ENCODE results near the gene CLCN3. TPM values are rescaled to one million over a fixed set of nuclear protein-coding genes. Genes with fewer than 3 reads are reported as not detected.
"Not testable (repeated sequence)": the region's sequence is repeated elsewhere in the genome, so short reads cannot be mapped to it uniquely, and the experiment has no call there.

CLCN3 gene
- total RNA-seq, 1 donor from 2014 or later = 31.3 TPM

DNA sequence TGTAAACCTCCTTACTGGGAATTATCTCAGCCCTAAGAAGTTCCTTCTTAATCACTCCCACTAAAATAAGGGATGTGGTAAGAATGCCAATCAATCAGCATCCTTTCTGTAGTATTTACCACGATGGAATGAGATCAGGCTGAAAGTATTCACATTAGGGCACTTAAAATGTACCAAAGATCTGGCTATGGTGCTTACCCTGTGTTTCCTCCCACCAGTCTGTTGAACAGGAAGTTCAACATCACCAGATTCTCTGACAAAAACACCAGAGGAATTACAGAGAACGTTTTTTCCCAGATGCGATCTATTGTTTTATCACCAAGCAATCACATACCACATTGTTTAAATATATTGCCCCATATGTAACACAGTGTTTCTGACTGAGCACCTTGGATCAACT, 2.1 kb upstream of the CLCN3 start:
- TF ChIP-seq, protein P1, sequence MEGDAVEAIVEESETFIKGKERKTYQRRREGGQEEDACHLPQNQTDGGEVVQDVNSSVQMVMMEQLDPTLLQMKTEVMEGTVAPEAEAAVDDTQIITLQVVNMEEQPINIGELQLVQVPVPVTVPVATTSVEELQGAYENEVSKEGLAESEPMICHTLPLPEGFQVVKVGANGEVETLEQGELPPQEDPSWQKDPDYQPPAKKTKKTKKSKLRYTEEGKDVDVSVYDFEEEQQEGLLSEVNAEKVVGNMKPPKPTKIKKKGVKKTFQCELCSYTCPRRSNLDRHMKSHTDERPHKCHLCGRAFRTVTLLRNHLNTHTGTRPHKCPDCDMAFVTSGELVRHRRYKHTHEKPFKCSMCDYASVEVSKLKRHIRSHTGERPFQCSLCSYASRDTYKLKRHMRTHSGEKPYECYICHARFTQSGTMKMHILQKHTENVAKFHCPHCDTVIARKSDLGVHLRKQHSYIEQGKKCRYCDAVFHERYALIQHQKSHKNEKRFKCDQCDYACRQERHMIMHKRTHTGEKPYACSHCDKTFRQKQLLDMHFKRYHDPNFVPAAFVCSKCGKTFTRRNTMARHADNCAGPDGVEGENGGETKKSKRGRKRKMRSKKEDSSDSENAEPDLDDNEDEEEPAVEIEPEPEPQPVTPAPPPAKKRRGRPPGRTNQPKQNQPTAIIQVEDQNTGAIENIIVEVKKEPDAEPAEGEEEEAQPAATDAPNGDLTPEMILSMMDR (conservative IDR thresholded peaks at IDR 0.05; ENCODE audit: low read depth, low read length) = no peak
- DNase-seq (ENCODE audit: low read depth) = no peak
- H3K4me3 ChIP-seq (ENCODE audit: low read depth, low read length) = no peak overlapping the region

GRCh38 chr4:169618986-169619385, 1.4 kb upstream of the CLCN3 start:
- TF ChIP-seq, protein P1 (conservative IDR thresholded peaks at IDR 0.05; ENCODE audit: low read depth, low read length) = no peak
- peak overlapping the region; percentile 65 for H3K4me3 ChIP-seq (ENCODE audit: low read depth, low read length)
- no peak for DNase-seq (ENCODE audit: low read depth)

GRCh38 chr4:169619518-169619957, 840 bp upstream of the CLCN3 start:
- no peak for DNase-seq (ENCODE audit: low read depth)
- TF ChIP-seq, protein P1 (conservative IDR thresholded peaks at IDR 0.05; ENCODE audit: low read depth, low read length) = peak; percentile 66
- H3K4me3 ChIP-seq (ENCODE audit: low read depth, low read length) = peak overlapping the region; percentile 65

- H3K4me3 ChIP-seq (ENCODE audit: low read depth, low read length) = peak overlapping the region; percentile 65
- DNase-seq (ENCODE audit: low read depth) = no peak
- TF ChIP-seq, protein P1 (conservative IDR thresholded peaks at IDR 0.05; ENCODE audit: low read depth, low read length) = no peak
These were observed 486 bp downstream of the CLCN3 start for GRCh38 chr4:169620880-169621248.

- no peak for DNase-seq (ENCODE audit: low read depth)
- TF ChIP-seq, protein P1 (conservative IDR thresholded peaks at IDR 0.05; ENCODE audit: low read depth, low read length) = no peak
These were observed 1.5 kb downstream of the CLCN3 start for GRCh38 chr4:169621731-169622492.

GRCh38 chr4:169622566-169622965, 2.2 kb downstream of the CLCN3 start:
- H3K4me3 ChIP-seq (ENCODE audit: low read depth, low read length) = peak overlapping the region; percentile 65
- DNase-seq (ENCODE audit: low read depth) = no peak
- TF ChIP-seq, protein P1 (conservative IDR thresholded peaks at IDR 0.05; ENCODE audit: low read depth, low read length) = no peak

More at GRCh38 chr4:169621731-169622492, 1.5 kb downstream of the CLCN3 start:
- H3K4me3 ChIP-seq (ENCODE audit: low read depth, low read length) = peak overlapping the region; percentile 65

DNA sequence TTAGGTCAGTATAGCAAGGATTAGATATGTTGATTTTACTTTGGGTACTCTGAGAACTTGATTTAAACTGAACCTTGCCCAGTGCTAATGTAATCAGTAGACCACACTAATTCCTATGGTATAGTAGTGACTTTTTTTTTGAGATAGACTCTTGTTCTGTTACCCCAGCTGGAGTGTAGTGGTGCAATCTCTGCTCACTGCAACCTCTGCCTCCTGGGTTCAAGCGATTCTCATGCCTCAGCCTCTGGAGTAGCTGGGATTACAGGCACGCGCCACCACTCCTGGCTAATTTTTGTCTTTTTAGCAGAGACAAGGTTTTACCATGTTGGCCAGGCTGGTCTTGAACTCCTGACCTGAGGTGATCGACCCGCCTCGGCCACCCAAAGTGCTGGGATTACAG, 3.6 kb downstream of the CLCN3 start:
- DNase-seq (ENCODE audit: low read depth) = not testable (repeated sequence)

More for the DNA sequence above, 3.6 kb downstream of the CLCN3 start:
- not testable (repeated sequence) for H3K4me3 ChIP-seq (ENCODE audit: low read depth, low read length)
